HEK293 (cell line): ENCODE data around the gene CEP76.

Source experiments
- REPIN1 ChIP-seq: fragments of 450-650 bp; formaldehyde crosslinking; IDR thresholded peaks from 2 replicates; pipeline ENCODE4 v1.5.1; 2017; ENCODE audit warnings: missing biosample characterization, missing genetic modification characterization, low read depth
- SP2 ChIP-seq: fragments of 450-650 bp; formaldehyde crosslinking; IDR thresholded peaks from 2 replicates; pipeline ENCODE4 v1.5.1; 2016; ENCODE audit warnings: missing biosample characterization, missing genetic modification characterization
- ZNF184 ChIP-seq: fragments of 450-650 bp; IDR thresholded peaks from 2 replicates; pipeline ENCODE4 v1.5.1; 2018; ENCODE audit warnings: missing biosample characterization, mild to moderate bottlenecking, missing genetic modification characterization
- ZNF274 ChIP-seq, 2 experiments: fragments of 200-500 bp in 1 of 2; fragments of 450-650 bp in 1 of 2; sonication (Bioruptor generic) in 1 of 2; formaldehyde crosslinking in 1 of 2; IDR thresholded peaks; 2 replicates each; pipeline versions ENCODE4 v1.5.1 to v1.6.1; 2014 to 2016; ENCODE audit warnings: borderline replicate concordance in 1 of 2, inconsistent platforms in 1 of 2, low read length in 1 of 2, missing biosample characterization in 1 of 2, missing genetic modification characterization in 1 of 2
- ZNF792 ChIP-seq: fragments of 450-650 bp; formaldehyde crosslinking; IDR thresholded peaks from 2 replicates; pipeline ENCODE4 v1.5.1; 2016; ENCODE audit warnings: missing biosample characterization, missing genetic modification characterization
- TF ChIP-seq, protein P1 (sequence below): fragments of 450-650 bp; formaldehyde crosslinking; IDR thresholded peaks from 2 replicates; pipeline ENCODE4 v1.5.1; 2016; ENCODE audit warnings: missing biosample characterization, missing genetic modification characterization
- TF ChIP-seq, protein P2 (sequence below): sonication (generic); formaldehyde crosslinking; IDR thresholded peaks from 2 replicates; pipeline ENCODE4 v1.8.1; 2022; ENCODE audit warnings: mild to moderate bottlenecking, moderate library complexity, missing genetic modification reagents
- TF ChIP-seq, protein P3 (sequence below): fragments of 450-650 bp; formaldehyde crosslinking; IDR thresholded peaks from 2 replicates; pipeline ENCODE4 v1.5.1; 2016; ENCODE audit warnings: missing biosample characterization, missing genetic modification characterization
- TF ChIP-seq, protein P4 (sequence below): fragments of 450-650 bp; formaldehyde crosslinking; IDR thresholded peaks from 2 replicates; pipeline ENCODE4 v1.5.1; 2016; ENCODE audit warnings: missing biosample characterization, missing genetic modification characterization
- TF ChIP-seq, protein P5 (sequence below): fragments of 450-650 bp; formaldehyde crosslinking; IDR thresholded peaks from 2 replicates; pipeline ENCODE4 v1.5.1; 2016; ENCODE audit warnings: missing biosample characterization, missing genetic modification characterization

DNA sequence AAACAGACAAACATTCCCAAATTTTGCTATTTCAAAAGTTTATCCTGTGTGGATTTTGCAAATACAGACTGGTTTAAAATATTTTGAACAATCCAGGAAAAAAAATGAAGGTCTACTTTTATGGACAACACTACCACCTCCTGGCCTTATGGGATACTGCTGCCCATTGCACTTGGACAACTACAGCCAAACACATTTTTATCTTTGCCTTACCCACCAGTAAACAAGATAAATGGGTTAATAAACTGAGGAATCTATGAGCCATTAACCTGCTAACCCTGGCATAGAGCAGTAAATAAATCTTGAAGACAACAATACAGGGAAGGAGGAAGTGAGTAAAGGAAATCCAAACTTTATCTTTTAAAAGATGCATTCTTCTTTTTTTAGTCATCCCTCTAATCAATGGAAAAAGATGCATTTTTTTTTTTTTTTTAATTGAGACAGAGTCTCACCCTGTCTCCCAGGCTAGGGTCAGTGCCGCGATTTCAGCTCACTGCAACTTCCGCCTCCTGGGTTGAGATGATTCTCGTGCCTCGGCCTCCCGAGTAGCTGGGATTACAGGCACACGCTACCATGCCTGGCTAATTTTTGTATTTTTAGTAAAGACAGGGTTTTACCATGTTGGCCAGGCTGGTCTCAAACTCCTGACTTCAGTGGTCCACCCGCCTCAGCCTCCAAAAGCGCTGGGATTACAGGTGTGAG is 42.5 kb downstream of the CEP76 start:
- TF ChIP-seq ZNF274 (IDR thresholded peaks at IDR 0.05; ENCODE audit: low read length) (no peak), ZNF274 (tag by site-specific recombination; IDR thresholded peaks at IDR 0.05; ENCODE audit: borderline replicate concordance) (no peak), ZNF792 (tag by site-specific recombination) (no peak), ZNF184 (tag by site-specific recombination) (no peak), REPIN1 (tag by site-specific recombination) (no peak), SP2 (tag by site-specific recombination) (no peak)
- TF ChIP-seq, protein P1, sequence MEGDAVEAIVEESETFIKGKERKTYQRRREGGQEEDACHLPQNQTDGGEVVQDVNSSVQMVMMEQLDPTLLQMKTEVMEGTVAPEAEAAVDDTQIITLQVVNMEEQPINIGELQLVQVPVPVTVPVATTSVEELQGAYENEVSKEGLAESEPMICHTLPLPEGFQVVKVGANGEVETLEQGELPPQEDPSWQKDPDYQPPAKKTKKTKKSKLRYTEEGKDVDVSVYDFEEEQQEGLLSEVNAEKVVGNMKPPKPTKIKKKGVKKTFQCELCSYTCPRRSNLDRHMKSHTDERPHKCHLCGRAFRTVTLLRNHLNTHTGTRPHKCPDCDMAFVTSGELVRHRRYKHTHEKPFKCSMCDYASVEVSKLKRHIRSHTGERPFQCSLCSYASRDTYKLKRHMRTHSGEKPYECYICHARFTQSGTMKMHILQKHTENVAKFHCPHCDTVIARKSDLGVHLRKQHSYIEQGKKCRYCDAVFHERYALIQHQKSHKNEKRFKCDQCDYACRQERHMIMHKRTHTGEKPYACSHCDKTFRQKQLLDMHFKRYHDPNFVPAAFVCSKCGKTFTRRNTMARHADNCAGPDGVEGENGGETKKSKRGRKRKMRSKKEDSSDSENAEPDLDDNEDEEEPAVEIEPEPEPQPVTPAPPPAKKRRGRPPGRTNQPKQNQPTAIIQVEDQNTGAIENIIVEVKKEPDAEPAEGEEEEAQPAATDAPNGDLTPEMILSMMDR (tag by site-specific recombination), result no peak
- TF ChIP-seq, protein P2, sequence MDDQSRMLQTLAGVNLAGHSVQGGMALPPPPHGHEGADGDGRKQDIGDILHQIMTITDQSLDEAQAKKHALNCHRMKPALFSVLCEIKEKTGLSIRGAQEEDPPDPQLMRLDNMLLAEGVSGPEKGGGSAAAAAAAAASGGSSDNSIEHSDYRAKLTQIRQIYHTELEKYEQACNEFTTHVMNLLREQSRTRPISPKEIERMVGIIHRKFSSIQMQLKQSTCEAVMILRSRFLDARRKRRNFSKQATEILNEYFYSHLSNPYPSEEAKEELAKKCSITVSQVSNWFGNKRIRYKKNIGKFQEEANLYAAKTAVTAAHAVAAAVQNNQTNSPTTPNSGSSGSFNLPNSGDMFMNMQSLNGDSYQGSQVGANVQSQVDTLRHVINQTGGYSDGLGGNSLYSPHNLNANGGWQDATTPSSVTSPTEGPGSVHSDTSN, result no peak
- TF ChIP-seq, protein P3, sequence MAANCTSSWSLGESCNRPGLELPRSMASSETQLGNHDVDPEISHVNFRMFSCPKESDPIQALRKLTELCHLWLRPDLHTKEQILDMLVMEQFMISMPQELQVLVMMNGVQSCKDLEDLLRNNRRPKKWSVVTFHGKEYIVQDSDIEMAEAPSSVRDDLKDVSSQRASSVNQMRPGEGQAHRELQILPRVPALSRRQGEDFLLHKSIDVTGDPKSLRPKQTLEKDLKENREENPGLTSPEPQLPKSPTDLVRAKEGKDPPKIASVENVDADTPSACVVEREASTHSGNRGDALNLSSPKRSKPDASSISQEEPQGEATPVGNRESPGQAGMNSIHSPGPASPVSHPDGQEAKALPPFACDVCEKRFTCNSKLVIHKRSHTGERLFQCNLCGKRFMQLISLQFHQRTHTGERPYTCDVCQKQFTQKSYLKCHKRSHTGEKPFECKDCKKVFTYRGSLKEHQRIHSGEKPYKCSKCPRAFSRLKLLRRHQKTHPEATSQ (tag by site-specific recombination), result no peak
- TF ChIP-seq, protein P4, sequence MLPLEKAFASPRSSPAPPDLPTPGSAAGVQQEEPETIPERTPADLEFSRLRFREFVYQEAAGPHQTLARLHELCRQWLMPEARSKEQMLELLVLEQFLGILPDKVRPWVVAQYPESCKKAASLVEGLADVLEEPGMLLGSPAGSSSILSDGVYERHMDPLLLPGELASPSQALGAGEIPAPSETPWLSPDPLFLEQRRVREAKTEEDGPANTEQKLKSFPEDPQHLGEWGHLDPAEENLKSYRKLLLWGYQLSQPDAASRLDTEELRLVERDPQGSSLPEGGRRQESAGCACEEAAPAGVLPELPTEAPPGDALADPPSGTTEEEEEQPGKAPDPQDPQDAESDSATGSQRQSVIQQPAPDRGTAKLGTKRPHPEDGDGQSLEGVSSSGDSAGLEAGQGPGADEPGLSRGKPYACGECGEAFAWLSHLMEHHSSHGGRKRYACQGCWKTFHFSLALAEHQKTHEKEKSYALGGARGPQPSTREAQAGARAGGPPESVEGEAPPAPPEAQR (tag by site-specific recombination), result no peak
- TF ChIP-seq, protein P5, sequence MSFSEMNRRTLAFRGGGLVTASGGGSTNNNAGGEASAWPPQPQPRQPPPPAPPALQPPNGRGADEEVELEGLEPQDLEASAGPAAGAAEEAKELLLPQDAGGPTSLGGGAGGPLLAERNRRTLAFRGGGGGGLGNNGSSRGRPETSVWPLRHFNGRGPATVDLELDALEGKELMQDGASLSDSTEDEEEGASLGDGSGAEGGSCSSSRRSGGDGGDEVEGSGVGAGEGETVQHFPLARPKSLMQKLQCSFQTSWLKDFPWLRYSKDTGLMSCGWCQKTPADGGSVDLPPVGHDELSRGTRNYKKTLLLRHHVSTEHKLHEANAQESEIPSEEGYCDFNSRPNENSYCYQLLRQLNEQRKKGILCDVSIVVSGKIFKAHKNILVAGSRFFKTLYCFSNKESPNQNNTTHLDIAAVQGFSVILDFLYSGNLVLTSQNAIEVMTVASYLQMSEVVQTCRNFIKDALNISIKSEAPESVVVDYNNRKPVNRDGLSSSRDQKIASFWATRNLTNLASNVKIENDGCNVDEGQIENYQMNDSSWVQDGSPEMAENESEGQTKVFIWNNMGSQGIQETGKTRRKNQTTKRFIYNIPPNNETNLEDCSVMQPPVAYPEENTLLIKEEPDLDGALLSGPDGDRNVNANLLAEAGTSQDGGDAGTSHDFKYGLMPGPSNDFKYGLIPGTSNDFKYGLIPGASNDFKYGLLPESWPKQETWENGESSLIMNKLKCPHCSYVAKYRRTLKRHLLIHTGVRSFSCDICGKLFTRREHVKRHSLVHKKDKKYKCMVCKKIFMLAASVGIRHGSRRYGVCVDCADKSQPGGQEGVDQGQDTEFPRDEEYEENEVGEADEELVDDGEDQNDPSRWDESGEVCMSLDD, result no peak
